T-helper 9 cell (primary cell): Measurements from ENCODE around the gene SETD7.

Experiments used
- DNase-seq: peaks from one replicate; pipeline ENCODE4 v3.0.0-alpha.2; 2020

Gene SETD7

GRCh38 chr4:139568206-139568955 is 12.4 kb upstream of the SETD7 start:
- DNase-seq: no peak

GRCh38 chr4:139567159-139567870 is 11.3 kb upstream of the SETD7 start:
- no peak for DNase-seq

GRCh38 chr4:139564502-139564901 is 8.5 kb upstream of the SETD7 start:
- DNase-seq: no peak

- no peak for DNase-seq
These were observed 7.5 kb upstream of the SETD7 start for GRCh38 chr4:139563515-139563914.

GRCh38 chr4:139562839-139563238 is 6.8 kb upstream of the SETD7 start:
- DNase-seq: no peak

- DNase-seq: no peak
These were observed 6.2 kb upstream of the SETD7 start for GRCh38 chr4:139562067-139562684.

GRCh38 chr4:139560406-139561104 is 4.5 kb upstream of the SETD7 start:
- DNase-seq: no peak

- DNase-seq: no peak
These were observed 3.7 kb upstream of the SETD7 start for GRCh38 chr4:139559687-139560086.

- no peak for DNase-seq
These were observed 3.1 kb upstream of the SETD7 start for GRCh38 chr4:139559089-139559479.

- no peak for DNase-seq
These were observed 2.4 kb upstream of the SETD7 start for GRCh38 chr4:139558235-139559088.

GRCh38 chr4:139557556-139558110 is 1.6 kb upstream of the SETD7 start:
- no peak for DNase-seq

- DNase-seq: peak; percentile 62
These were observed 921 bp upstream of the SETD7 start for GRCh38 chr4:139556724-139557555.

GRCh38 chr4:139555705-139556070 is 331 bp downstream of the SETD7 start:
- no peak for DNase-seq

- peak; percentile 81 for DNase-seq
These were observed 920 bp downstream of the SETD7 start for GRCh38 chr4:139554893-139555704.

- DNase-seq: no peak
These were observed 1.5 kb downstream of the SETD7 start for GRCh38 chr4:139554642-139554892.

GRCh38 chr4:139553751-139554641 is 2.0 kb downstream of the SETD7 start:
- DNase-seq: no peak

- DNase-seq: no peak
These were observed 3.3 kb downstream of the SETD7 start for GRCh38 chr4:139552517-139553307.

GRCh38 chr4:139550724-139551429 is 5.1 kb downstream of the SETD7 start:
- DNase-seq: no peak
